SK-N-SH (cell line): Measurements from ENCODE around the gene RSPH4A. TPM values are rescaled to one million over a fixed set of nuclear protein-coding genes. Genes with fewer than 3 reads are reported as not detected.

Source experiments
- CTCF ChIA-PET: fragments of 300-600, 350-600 bp; formaldehyde crosslinking; extraction: SDS; loops from one replicate; lab custom pipeline; 2021; lab: Yijun Ruan, JAX
- POLR2A ChIA-PET: fragments of 350-600 bp; sonication (Branson Sonifier 250); formaldehyde crosslinking; extraction: SDS; loops from one replicate; lab custom pipeline; 2020; ENCODE audit warnings: antibody characterized with exemption, inconsistent platforms; lab: Yijun Ruan, JAX
- DNase-seq: peaks from one replicate; pipeline ENCODE4 v3.0.0; 2012
- H2AFZ ChIP-seq: fragments of 200-600 bp; sonication (generic); 2 replicates; pipeline ENCODE4 v1.8.1; 2016; ENCODE audit warnings: antibody characterized with exemption, mild to moderate bottlenecking, low read depth
- H3F3A ChIP-seq: fragments of 200-600 bp; sonication (generic); replicated peaks from 2 replicates; pipeline ENCODE3; 2016; ENCODE audit warnings: antibody characterized with exemption, mild to moderate bottlenecking; ENCODE audit not compliant: insufficient read depth
- H3K27ac ChIP-seq, 2 experiments: fragments of 200-500 bp in 1 of 2; fragments of 200-600 bp in 1 of 2; sonication (Bioruptor generic) in 1 of 2; sonication (generic), shearing (Covaris generic) in 1 of 2; 2 replicates each; pipeline versions ENCODE4 v1.5.1 to v1.6.1; 2014 to 2016; ENCODE audit warnings: low read depth in 2 of 2, inconsistent platforms in 1 of 2, low read length in 1 of 2, mild to moderate bottlenecking in 1 of 2, mixed read lengths in 1 of 2
- H3K27me3 ChIP-seq: fragments of 200-600 bp; sonication (generic), shearing (Covaris generic); 2 replicates; pipeline ENCODE4 v1.6.1; 2016; ENCODE audit warnings: mixed run types; ENCODE audit not compliant: insufficient read depth
- H3K36me3 ChIP-seq, 2 experiments: fragments of 200-500 bp in 1 of 2; fragments of 200-600 bp in 1 of 2; sonication (Bioruptor generic) in 1 of 2; sonication (generic) in 1 of 2; replicated peaks in 1 of 2; 2 replicates each; pipeline versions ENCODE3 to v1.5.1; 2014 to 2016; ENCODE audit warnings: low read length in 1 of 2, mild to moderate bottlenecking in 1 of 2; ENCODE audit not compliant: insufficient read depth in 2 of 2, control insufficient read depth in 1 of 2
- H3K4me1 ChIP-seq, 2 experiments: fragments of 200-500 bp in 1 of 2; fragments of 200-600 bp in 1 of 2; sonication (Bioruptor generic) in 1 of 2; sonication (generic), shearing (Covaris generic) in 1 of 2; 2 replicates each; pipeline versions ENCODE4 v1.5.1 to v1.6.1; 2014 to 2016; ENCODE audit warnings: low read depth in 1 of 2, low read length in 1 of 2, mixed run types in 1 of 2; ENCODE audit not compliant: insufficient read depth in 2 of 2, control insufficient read depth in 1 of 2
- H3K4me2 ChIP-seq: fragments of 200-600 bp; sonication (generic), shearing (Covaris generic); 2 replicates; pipeline ENCODE4 v1.6.1; 2017; ENCODE audit warnings: mixed run types
- H3K4me3 ChIP-seq, 2 experiments: fragments of 200-500 bp in 1 of 2; fragments of 200-600 bp in 1 of 2; sonication (Bioruptor generic) in 1 of 2; sonication (generic), shearing (Covaris generic) in 1 of 2; 2 replicates each; pipeline versions ENCODE4 v1.5.1 to v1.8.1; 2014 to 2016; ENCODE audit warnings: low read depth in 2 of 2, inconsistent platforms in 1 of 2, low read length in 1 of 2, mild to moderate bottlenecking in 1 of 2, mixed read lengths in 1 of 2, moderate library complexity in 1 of 2
- H3K79me2 ChIP-seq: fragments of 200-600 bp; sonication (generic); 2 replicates; pipeline ENCODE4 v1.8.1; 2017; ENCODE audit warnings: mild to moderate bottlenecking; ENCODE audit not compliant: insufficient read depth
- H3K9ac ChIP-seq: fragments of 200-600 bp; sonication (generic); 2 replicates; pipeline ENCODE4 v1.6.1; 2017; ENCODE audit warnings: mixed run types
- H3K9me2 ChIP-seq: fragments of 200-600 bp; sonication (generic); 2 replicates; pipeline ENCODE4 v1.6.1; 2017; ENCODE audit warnings: mixed run types
- H3K9me3 ChIP-seq: fragments of 200-600 bp; sonication (generic); 2 replicates; pipeline ENCODE4 v1.6.1; 2017; ENCODE audit warnings: mixed run types, mild to moderate bottlenecking, moderate library complexity
- H4K20me1 ChIP-seq: fragments of 200-600 bp; sonication (generic); 2 replicates; pipeline ENCODE4 v1.6.1; 2017; ENCODE audit warnings: mild to moderate bottlenecking, mixed run types; ENCODE audit not compliant: insufficient read depth
- CHD2 ChIP-seq: fragments of 150-350 bp; IDR thresholded peaks from 2 replicates; pipeline ENCODE4 v1.6.1; 2018; ENCODE audit warnings: low read length; ENCODE audit not compliant: partially characterized antibody
- FOXJ3 ChIP-seq: sonication (generic); formaldehyde crosslinking; IDR thresholded peaks from 2 replicates; pipeline ENCODE4 v1.5.1; 2020; ENCODE audit warnings: mild to moderate bottlenecking, missing genetic modification reagents
- FOXM1 ChIP-seq: IDR thresholded peaks from 2 replicates; pipeline ENCODE4 v1.4.0; 2012; ENCODE audit warnings: low read depth, mild to moderate bottlenecking
- MAX ChIP-seq: IDR thresholded peaks from 2 replicates; pipeline ENCODE4 v1.4.0; 2012; ENCODE audit warnings: low read depth
- MXI1 ChIP-seq: IDR thresholded peaks from 2 replicates; pipeline ENCODE4 v1.6.1; 2012; ENCODE audit warnings: mild to moderate bottlenecking, low read depth, low read length, improper control_type of control experiment
- NRF1 ChIP-seq: IDR thresholded peaks from 2 replicates; pipeline ENCODE4 v1.6.1; 2012; ENCODE audit warnings: low read depth, mild to moderate bottlenecking, low read length
- RAD21 ChIP-seq: IDR thresholded peaks from 2 replicates; pipeline ENCODE4 v1.6.1; 2012; ENCODE audit warnings: mild to moderate bottlenecking, low read length
- RFX5 ChIP-seq: IDR thresholded peaks from 2 replicates; pipeline ENCODE4 v1.6.1; 2012; ENCODE audit warnings: mild to moderate bottlenecking, improper control_type of control experiment, low read length
- RXRA ChIP-seq: IDR thresholded peaks from 2 replicates; pipeline ENCODE4 v1.4.0; 2012; ENCODE audit warnings: low read depth, mild to moderate bottlenecking, borderline replicate concordance
- SIN3A ChIP-seq: IDR thresholded peaks from 2 replicates; pipeline ENCODE4 v1.6.1; 2012; ENCODE audit warnings: low read depth, mild to moderate bottlenecking, low read length, moderate library complexity, borderline replicate concordance
- TAF1 ChIP-seq: IDR thresholded peaks from 2 replicates; pipeline ENCODE4 v1.6.1; 2012; ENCODE audit warnings: low read depth, mild to moderate bottlenecking, low read length, moderate library complexity, borderline replicate concordance
- TCF12 ChIP-seq: IDR thresholded peaks from 2 replicates; pipeline ENCODE4 v1.4.0; 2012
- WGBS: methylation state at CpG from one replicate; pipeline ENCODE4 v1.1.6; 2017; ENCODE audit warnings: low lambda C conversion rate; 5-methylcytosine and 5-hydroxymethylcytosine counted together
- polyA plus RNA-seq, 3 experiments: library from polyadenylated mRNA; depleted of rRNA; stranded (reverse); fragments of >200 nt; gene quantifications; 2 replicates each; pipeline ENCODE4 v1.2.3, GENCODE V29; 2012
- TF ChIP-seq, protein P1 (sequence below): fragments of 150-350 bp; IDR thresholded peaks from 2 replicates; pipeline ENCODE4 v1.6.1; 2016; ENCODE audit warnings: mild to moderate bottlenecking, low read depth, low read length
- TF ChIP-seq, protein P2 (sequence below): fragments of 200-600 bp; sonication (generic); IDR thresholded peaks from 2 replicates; pipeline ENCODE4 v1.6.1; 2017; ENCODE audit warnings: antibody characterized with exemption, mild to moderate bottlenecking, moderate library complexity

The RSPH4A gene
- polyA plus RNA-seq, 1 of the 3 experiments (the other 2 are of a cell fraction), result 0.30 TPM

GRCh38 chr6:116616737-116617053 lies 416 bp downstream of the RSPH4A start:
- CTCF ChIA-PET, result interaction anchor here (0.6 to 2.1 kb wide), 7 partner anchors 11 to 348 kb away, joined by 3 to 6 read pairs (median 3); partner anchors contain the start of gene ZUP1

GRCh38 chr6:116624036-116624805 lies 7.9 kb downstream of the RSPH4A start:
- H3K4me1 ChIP-seq, result no peaks in the 10 kb centered on the region
- no peak overlapping the region for H3K4me2 ChIP-seq
- no peak for TF ChIP-seq TAF1
- no peak for TF ChIP-seq SIN3A
- no peaks in the 10 kb centered on the region for H3K27me3 ChIP-seq
- no peak overlapping the region for H3K9ac ChIP-seq
- H3K9me3 ChIP-seq, result no peaks in the 10 kb centered on the region
- H3K9me2 ChIP-seq, result no peaks in the 10 kb centered on the region
- DNase-seq, result no peak
- H3F3A ChIP-seq, result peaks cover 5% of the 10 kb centered on the region
- no peak overlapping the region for H3K27ac ChIP-seq
- no peaks in the 10 kb centered on the region for H3K79me2 ChIP-seq
- CTCF ChIA-PET, result interaction anchor here (1.0 to 1.1 kb wide), 2 partner anchors 40 to 356 kb away, joined by 3 read pairs; no protein-coding TSS in a partner anchor
- H3K36me3 ChIP-seq, result peaks cover 0 to 2% of the 10 kb centered on the region in 2 experiments
- POLR2A ChIA-PET, result no interaction called here
- H4K20me1 ChIP-seq, result no peaks in the 10 kb centered on the region
- no peak overlapping the region for H2AFZ ChIP-seq
- 48% methylated on average over 3 of the region's 3 CpGs for WGBS
- no peak overlapping the region for H3K4me3 ChIP-seq

More at GRCh38 chr6:116616737-116617053, 416 bp downstream of the RSPH4A start:
- Histone ChIP-seq H4K20me1 (no peaks in the 10 kb centered on the region), H3K4me3 (peak overlapping the region; percentile 49 to 83), H3K27ac (peak overlapping the region; percentile 6 to 72; a peak in 2 of 4 replicates), H3K9ac (peak overlapping the region; percentile 74), H3F3A (no peaks in the 10 kb centered on the region), H2AFZ (peak overlapping the region; percentile 95), H3K27me3 (no peaks in the 10 kb centered on the region), H3K79me2 (no peaks in the 10 kb centered on the region), H3K36me3 (no peaks in the 10 kb centered on the region), H3K9me3 (no peaks in the 10 kb centered on the region), H3K4me2 (peak overlapping the region; percentile 92), H3K4me1 (peaks cover 0 to 5% of the 10 kb centered on the region in 2 experiments; a peak in 1 of 4 replicates), H3K9me2 (no peaks in the 10 kb centered on the region)
- 4% methylated on average over 6 of the region's 16 CpGs for WGBS
- POLR2A ChIA-PET, result interaction anchor here (0.6 to 1.3 kb wide), 5 partner anchors 14 to 64 kb away, joined by 3 to 5 read pairs (median 3); partner anchors contain the start of gene KPNA5
- peak; percentile 16 for DNase-seq
- no peak for TF ChIP-seq RXRA
- TF ChIP-seq, protein P1, sequence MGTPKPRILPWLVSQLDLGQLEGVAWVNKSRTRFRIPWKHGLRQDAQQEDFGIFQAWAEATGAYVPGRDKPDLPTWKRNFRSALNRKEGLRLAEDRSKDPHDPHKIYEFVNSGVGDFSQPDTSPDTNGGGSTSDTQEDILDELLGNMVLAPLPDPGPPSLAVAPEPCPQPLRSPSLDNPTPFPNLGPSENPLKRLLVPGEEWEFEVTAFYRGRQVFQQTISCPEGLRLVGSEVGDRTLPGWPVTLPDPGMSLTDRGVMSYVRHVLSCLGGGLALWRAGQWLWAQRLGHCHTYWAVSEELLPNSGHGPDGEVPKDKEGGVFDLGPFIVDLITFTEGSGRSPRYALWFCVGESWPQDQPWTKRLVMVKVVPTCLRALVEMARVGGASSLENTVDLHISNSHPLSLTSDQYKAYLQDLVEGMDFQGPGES, result no peak
- no peak for TF ChIP-seq FOXM1
- TF ChIP-seq NRF1, result no peak
- no peak for TF ChIP-seq CHD2
- TF ChIP-seq TAF1, result no peak
- TF ChIP-seq RAD21, result no peak
- TF ChIP-seq, protein P2, sequence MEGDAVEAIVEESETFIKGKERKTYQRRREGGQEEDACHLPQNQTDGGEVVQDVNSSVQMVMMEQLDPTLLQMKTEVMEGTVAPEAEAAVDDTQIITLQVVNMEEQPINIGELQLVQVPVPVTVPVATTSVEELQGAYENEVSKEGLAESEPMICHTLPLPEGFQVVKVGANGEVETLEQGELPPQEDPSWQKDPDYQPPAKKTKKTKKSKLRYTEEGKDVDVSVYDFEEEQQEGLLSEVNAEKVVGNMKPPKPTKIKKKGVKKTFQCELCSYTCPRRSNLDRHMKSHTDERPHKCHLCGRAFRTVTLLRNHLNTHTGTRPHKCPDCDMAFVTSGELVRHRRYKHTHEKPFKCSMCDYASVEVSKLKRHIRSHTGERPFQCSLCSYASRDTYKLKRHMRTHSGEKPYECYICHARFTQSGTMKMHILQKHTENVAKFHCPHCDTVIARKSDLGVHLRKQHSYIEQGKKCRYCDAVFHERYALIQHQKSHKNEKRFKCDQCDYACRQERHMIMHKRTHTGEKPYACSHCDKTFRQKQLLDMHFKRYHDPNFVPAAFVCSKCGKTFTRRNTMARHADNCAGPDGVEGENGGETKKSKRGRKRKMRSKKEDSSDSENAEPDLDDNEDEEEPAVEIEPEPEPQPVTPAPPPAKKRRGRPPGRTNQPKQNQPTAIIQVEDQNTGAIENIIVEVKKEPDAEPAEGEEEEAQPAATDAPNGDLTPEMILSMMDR, result no peak
- TF ChIP-seq FOXJ3, result no peak
- TF ChIP-seq MAX, result no peak
- no peak for TF ChIP-seq MXI1
- TF ChIP-seq RFX5, result no peak
- no peak for TF ChIP-seq TCF12
- TF ChIP-seq, all 33 proteins: peak for 0
